Raji (cell line): ENCODE data around the gene DNAJC15.

Experiments used
- POLR2A ChIP-seq: IDR thresholded peaks from 2 replicates; pipeline ENCODE4 v1.6.1; 2011; ENCODE audit warnings: low read depth, low read length, control low read depth; ENCODE audit not compliant: insufficient read depth

The DNAJC15 gene

GRCh38 chr13:43095771-43096719 is 72.7 kb downstream of the DNAJC15 start:
- TF ChIP-seq POLR2A: no peak

GRCh38 chr13:43100667-43101066 is 77.3 kb downstream of the DNAJC15 start:
- no peak for TF ChIP-seq POLR2A

- TF ChIP-seq POLR2A: no peak
These were observed 78.9 kb downstream of the DNAJC15 start for GRCh38 chr13:43102304-43102703.

DNA sequence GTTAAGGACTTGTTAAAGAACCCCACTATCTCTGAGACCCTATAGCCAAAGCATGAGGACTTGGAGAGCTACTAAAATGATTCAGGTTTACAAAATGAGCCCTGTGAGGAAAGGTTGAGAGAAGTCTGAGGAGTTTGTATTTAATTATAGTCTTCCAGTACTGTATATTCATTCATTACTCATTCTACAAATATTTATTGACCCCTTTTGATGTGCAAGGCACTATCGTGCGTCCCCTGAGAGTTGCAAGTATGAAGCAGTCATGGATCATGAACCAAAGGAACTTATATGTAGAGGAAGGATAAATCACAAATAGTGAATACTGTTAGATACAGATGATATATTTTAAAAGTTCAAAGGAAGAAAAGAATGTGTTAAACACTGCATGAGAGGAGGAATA is 84.4 kb downstream of the DNAJC15 start:
- TF ChIP-seq POLR2A: no peak

DNA sequence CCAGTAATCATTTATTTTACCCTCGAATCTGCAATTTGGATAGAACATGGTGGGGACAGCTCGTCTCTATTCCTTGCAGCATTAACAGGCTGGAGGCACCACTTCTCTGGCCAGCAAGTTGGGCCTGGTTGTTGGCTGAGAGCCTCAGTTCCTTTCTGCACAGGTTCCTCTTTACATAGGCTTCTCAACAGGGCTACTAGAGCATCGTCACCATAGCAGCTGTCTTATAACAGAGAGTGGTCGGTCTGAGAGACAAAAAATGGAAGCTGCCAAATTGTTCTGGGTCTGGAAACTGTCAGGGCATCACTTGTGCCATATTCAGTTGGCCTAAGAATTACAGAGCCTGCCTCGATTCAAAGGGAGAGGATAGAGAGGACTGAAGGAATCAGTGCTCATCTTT is 86.7 kb downstream of the DNAJC15 start:
- TF ChIP-seq POLR2A: no peak

DNA sequence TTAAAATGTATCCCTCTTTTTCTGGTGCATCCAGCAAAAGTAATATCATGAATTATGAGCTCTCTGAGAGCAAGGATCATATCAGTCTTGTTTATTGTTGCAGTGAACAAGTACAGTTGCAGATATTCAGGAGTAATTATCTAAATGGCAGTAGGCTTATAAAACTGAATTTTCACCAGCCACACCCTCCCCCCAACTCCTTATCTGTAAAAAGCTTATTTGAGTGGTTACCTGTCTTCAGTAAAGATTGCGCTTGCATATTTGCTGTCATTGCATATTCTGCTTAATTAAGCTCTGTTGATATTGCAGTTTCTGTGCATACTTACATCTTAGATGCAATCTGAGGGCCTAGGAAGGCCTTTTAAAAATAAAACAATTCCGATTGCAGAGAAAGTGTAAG is 87.3 kb downstream of the DNAJC15 start:
- no peak for TF ChIP-seq POLR2A

DNA sequence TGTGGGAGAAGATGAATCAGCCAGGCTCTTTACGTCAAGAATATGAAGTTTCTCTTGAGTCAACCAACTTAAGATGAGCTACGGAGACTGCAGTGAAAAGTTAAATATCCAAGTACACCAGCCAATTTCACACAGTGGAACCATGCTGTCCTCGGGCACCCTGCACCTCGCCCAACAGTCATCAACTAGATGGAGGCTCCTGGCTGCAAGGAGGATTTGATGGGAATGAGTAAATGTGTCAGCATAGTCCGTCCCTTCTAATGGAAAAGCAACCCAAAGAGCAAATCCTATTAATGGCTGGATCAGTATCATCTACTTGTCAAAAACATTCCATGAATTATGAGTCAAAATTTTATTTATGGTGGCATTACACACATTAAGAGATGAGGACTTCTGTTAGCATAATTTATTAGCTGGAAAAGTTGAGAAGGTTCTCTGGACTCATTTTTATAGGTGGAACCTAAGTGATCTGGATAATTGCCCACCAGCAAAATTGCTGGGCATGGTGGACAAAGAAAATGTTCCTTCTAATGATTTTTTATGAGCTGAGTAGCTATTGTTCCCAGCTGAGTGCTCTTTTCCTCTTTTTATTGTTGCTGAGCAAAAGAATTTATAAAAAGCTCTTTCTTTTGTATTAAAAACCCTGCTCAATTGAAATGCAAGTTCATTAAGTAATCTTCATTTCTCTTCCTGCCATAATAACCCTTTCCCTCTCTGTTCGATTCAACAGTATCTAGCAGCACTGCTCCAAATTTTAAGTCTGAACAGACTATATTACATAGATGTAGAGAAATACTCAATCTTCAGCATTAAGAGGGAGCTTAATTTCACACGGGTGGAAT is 88.4 kb downstream of the DNAJC15 start:
- no peak for TF ChIP-seq POLR2A

- TF ChIP-seq POLR2A: no peak
These were observed 90.2 kb downstream of the DNAJC15 start for GRCh38 chr13:43113603-43114002.

DNA sequence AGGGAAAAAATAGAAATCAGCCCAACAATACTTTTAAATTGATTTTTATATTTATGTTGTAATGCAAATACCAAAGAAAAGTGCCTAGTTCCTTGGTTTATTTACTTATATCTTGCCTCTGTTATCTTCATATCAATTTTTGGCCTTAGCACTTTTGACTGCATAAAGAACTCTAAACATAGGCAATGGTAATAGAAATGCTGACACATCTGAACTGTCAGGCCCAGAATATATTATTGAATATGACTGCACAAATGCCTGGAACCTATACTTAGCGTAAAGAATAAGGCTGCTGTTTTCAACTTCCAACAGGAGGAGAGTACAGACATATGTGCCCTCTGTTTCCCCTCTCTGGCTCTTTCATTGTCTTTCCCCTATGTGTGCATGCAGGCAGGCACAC is 91.1 kb downstream of the DNAJC15 start:
- TF ChIP-seq POLR2A: no peak

- TF ChIP-seq POLR2A: no peak
These were observed 91.8 kb downstream of the DNAJC15 start for GRCh38 chr13:43115141-43115540.

GRCh38 chr13:43116242-43116641 is 92.9 kb downstream of the DNAJC15 start:
- no peak for TF ChIP-seq POLR2A

DNA sequence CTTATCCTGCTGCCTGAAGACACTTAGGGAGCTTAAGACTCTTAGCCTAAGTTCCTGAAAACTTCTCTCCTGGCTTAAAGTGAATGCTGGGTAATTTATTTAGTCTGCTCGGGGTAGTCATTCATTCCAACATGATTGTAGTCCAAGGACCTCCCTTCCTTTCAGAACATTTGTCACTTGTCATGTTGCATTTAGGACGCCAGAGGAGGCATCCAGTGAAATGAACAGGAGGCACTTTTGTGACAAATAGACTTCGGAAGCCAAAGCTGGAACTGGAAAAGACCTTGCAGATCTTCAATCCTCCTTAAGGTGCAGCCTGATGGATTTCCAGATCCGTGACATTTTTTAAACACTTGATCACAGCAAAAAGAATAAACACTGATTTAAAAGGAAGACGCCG is 95.1 kb downstream of the DNAJC15 start:
- no peak for TF ChIP-seq POLR2A

DNA sequence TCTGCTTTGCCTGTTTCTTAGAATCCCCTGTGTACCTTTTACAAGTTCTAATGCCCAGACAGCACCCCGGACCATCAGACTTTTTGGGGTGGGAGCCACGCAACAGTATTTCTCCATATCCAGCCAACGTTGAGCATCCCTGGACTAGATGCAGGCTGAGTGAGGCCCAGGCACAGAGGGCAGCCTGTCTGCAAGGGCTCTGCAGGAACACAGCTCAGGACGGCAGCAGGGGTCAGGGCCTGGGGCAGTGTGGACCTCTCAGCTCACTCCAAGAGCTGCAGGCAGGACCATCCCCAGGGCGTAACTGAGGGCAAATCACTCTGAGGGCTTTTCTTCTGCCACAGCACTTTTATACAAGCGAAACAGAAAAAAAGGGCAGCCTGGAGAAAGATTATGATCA is 95.8 kb downstream of the DNAJC15 start:
- TF ChIP-seq POLR2A: no peak

- no peak for TF ChIP-seq POLR2A
These were observed 99.4 kb downstream of the DNAJC15 start for GRCh38 chr13:43122791-43123190.

GRCh38 chr13:43123856-43124255 is 100.5 kb downstream of the DNAJC15 start:
- no peak for TF ChIP-seq POLR2A

DNA sequence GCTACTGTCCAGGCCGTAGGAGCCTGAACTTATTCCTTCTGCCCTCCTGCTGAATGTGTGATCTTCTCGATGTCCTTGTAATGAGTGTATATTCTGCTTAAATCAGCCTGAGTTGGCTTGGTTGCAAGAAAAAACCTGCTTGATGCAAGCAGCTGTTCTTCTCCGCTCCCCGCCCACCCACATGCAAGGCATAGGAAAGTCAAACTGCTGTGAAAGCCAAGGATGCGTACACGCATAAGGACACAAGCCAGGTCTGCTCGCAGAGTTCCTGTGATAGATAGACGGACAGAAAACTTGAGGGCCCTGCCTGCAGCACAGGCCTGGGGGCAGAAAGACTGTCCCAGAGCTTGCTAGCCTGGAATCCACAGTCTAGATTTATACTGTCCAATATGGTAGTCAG is 101.1 kb downstream of the DNAJC15 start:
- TF ChIP-seq POLR2A: no peak

- TF ChIP-seq POLR2A: no peak
These were observed 103.0 kb downstream of the DNAJC15 start for GRCh38 chr13:43126420-43126819.
